ENCODE measurements around the gene TAF8. TPM values are rescaled to one million over a fixed set of nuclear protein-coding genes. Genes with fewer than 3 reads are reported as not detected.

TAF8 gene
- polyA plus RNA-seq, 4 donors, result 20.1 to 23.4 (median 21.1) TPM

DNA sequence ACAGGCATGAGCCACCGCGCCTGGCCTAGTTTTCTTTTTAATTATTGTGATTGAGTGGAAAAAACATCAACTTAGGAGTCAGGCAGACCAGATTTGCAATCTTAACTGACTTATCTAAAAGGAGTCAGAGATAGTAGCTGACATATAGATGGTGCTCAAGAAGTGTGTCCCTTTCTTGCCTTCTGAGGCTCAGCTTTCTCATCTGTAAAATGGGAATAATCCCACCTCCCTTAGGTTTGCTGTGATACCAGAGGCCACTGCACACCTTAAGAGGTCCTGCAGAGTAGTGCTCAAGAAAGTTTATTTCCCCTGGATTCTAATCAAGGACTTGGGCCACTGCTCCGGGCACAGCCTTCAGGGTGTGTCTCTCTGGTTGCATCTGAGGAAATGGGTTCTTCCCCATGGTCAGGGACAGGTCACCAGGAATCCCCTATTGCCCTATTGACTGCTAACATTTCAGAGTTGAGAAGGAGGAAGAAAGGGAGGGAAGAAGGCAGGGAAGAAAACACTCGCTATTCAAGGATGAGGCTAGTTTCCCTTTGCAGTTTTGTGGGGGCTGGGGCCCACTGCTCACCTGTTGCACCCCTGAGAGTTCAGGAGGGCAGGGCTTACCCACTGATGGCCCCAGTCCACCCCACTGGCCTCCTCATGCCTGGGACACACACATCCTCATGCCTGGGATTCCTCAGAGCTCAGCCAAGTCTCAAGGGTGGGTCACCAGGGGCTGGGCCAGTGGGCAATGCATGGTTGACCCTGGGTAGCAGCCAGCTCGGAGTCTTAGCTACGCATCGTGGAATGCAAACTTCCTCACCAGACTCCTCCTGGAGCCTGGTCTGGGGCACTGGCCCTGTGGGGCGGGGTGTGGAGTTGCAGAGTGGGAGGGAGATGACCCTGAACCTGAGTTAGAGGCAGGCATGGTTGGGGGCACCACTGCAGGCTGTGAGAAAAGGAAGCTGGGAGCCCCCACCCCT is 70.9 kb downstream of the TAF8 start:
- no peak for DNase-seq (ENCODE audit: low read depth in 4 of 4, low spot score in 3 of 4)

DNA sequence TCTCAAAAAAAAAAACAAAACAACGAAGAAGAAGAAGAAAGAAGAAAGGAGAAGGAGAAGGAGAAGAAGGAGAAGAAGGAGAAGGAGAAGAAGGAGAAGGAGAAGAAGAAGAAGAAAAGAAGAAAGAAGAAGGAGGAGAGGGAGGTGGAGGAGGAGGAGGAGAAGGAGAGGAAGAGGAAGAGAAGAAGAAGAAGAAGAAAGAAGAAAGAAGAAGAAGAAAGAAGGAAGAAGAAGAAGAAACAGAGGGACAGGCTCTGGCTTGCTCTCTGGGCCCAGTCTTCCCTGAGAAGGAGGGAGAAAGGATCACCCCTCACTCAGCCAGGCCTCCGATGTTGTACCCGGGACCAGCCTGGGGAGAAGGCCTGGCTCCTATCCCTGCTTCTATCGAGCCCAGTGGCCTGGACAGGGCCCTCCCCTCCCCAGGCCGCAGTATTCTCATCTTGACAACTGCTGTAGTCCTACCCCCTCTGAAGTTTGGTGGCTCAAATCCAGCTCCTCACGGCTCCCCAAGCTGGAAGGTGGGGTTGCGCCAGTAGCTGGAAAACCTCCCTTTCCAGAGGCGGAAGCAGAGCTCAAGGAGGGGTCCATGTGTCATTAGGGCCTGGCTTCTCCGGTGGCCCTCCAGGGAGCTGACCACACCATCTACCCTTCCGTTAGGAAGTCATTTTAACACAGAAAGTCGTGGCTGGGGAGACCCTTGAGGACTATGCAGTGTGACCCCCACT is 73.2 kb downstream of the TAF8 start:
- DNase-seq (ENCODE audit: low read depth in 4 of 4, low spot score in 3 of 4), result no peak

GRCh38 chr6:42124223-42124836 is 74.0 kb downstream of the TAF8 start:
- DNase-seq (ENCODE audit: low read depth in 4 of 4, low spot score in 3 of 4), result no peak

GRCh38 chr6:42125231-42125630 is 74.9 kb downstream of the TAF8 start:
- no peak for DNase-seq (ENCODE audit: low read depth in 4 of 4, low spot score in 3 of 4)

DNA sequence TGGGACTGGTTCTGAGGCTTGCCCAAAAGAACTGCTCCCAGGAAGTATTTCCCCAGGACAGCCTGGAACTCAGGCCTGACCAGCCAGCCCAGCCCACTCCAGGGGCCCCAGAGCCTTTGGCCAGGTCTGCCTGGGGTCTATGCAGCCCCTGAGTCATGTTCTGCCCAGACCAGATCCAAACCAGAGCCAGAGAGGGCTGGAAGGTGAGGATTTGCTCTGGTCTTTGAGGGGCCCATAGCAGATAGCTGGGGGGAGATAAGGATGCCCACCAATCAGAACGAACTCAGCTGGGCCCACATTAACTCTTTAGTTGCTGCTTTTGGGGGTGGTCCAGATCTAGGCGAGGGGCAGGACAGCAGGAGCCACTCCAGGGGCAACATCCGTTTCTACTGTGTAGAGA is 75.3 kb downstream of the TAF8 start:
- no peak for DNase-seq (ENCODE audit: low read depth in 4 of 4, low spot score in 3 of 4)

- DNase-seq (ENCODE audit: low read depth in 4 of 4, low spot score in 3 of 4), result no peak
Measured at GRCh38 chr6:42128460-42129359, 78.4 kb downstream of the TAF8 start.

DNA sequence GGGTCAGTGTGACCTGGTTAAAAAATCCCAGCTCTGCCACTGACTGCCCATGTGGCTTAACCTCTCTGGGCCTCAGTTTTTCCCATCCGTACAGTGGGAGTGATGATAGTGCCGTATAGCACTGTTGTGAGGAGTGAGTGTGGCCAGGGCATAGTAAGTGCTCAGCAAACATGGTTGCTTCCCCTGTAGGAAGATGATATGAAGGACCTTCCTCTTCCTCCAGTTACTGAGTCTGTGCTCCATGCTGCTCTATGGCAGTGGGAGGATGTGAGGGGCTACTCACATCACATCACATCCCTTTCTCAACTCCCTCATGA is 79.0 kb downstream of the TAF8 start:
- DNase-seq (ENCODE audit: low read depth in 4 of 4, low spot score in 3 of 4), result no peak

- DNase-seq (ENCODE audit: low read depth in 4 of 4, low spot score in 3 of 4), result no peak
Measured at GRCh38 chr6:42131531-42131930, 81.2 kb downstream of the TAF8 start.

DNA sequence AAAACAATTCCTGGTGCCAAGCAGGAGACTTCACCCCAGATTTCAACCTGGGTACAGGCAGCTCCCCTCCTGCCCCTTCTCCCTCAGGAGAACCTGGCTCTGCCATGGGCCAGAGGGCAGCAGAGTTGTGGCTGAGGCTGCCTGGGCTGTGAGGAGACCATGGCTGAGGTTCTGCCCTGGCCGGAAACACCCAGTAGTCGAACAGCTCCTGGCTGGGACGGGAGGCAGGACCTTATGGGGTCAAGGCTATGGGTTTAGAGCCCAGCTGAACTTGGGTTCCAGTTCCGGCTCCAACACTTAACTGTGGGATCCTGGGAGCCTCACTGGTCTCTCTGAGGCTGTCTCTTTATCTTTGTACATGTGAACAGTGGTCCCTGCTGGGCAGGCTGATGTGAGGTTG is 83.6 kb downstream of the TAF8 start:
- no peak for DNase-seq (ENCODE audit: low read depth in 4 of 4, low spot score in 3 of 4)

DNA sequence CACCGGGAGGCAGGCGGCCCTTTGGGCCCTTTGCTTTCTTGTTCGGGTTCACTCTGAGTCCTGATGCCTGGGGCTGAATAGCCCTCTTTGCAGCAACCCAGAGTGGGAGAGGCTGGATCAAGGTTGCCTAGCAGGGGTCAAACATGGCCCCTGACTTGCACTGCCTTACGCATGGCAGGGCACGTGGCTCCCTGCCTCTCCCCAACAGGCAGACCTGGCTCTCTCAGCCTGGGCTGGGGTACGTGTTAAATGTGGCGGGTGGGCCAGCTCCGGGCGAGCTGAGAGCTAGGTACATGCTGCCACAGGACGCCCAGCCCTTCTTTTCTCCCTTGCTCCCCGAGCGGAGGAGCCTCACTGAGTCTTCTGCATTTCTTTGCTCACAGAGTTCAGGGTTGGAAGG is 84.8 kb downstream of the TAF8 start:
- no peak for DNase-seq (ENCODE audit: low read depth in 4 of 4, low spot score in 3 of 4)

- no peak for DNase-seq (ENCODE audit: low read depth in 4 of 4, low spot score in 3 of 4)
Measured at GRCh38 chr6:42135722-42136121, 85.4 kb downstream of the TAF8 start.

- DNase-seq (ENCODE audit: low read depth in 4 of 4, low spot score in 3 of 4), result no peak
Measured at GRCh38 chr6:42136508-42137193, 86.3 kb downstream of the TAF8 start.

Other genes with a start within 250 kb of the TAF8 start
- gene USP49, start 155.1 kb upstream of the TAF8 start, polyA plus RNA-seq (ENCODE audit: insufficient read length in 4 of 4), result 10 to 100 TPM in 3 of 4 donors, 1 to 10 TPM in 1; 9.5 to 12.4 (median 11.6) TPM
- gene MED20, start 129.4 kb upstream of the TAF8 start, polyA plus RNA-seq (ENCODE audit: insufficient read length in 4 of 4), result 10 to 100 TPM; 40.5 to 43.2 (median 41.6) TPM
- 10 to 100 TPM; 26.3 to 32.1 (median 30.7) TPM for gene BYSL, start 129.0 kb upstream of the TAF8 start, polyA plus RNA-seq (ENCODE audit: insufficient read length in 4 of 4)
- 10 to 100 TPM; 28.1 to 32.8 (median 29.8) TPM for gene CCND3, start 108.7 kb upstream of the TAF8 start, polyA plus RNA-seq (ENCODE audit: insufficient read length in 4 of 4)
- 1 to 10 TPM; 4.1 to 6.3 (median 4.4) TPM for gene C6orf132, start 92.1 kb downstream of the TAF8 start, polyA plus RNA-seq (ENCODE audit: insufficient read length in 4 of 4)
- under 1 TPM in 2 of 4 donors, not detected in 2; 0.19 to 0.29 TPM for gene GUCA1A, start 122.8 kb downstream of the TAF8 start, polyA plus RNA-seq (ENCODE audit: insufficient read length in 4 of 4)
- gene GUCA1B, start 144.4 kb downstream of the TAF8 start, polyA plus RNA-seq (ENCODE audit: insufficient read length in 4 of 4), result under 1 TPM; 0.51 to 0.91 (median 0.81) TPM
- gene MRPS10, start 167.3 kb downstream of the TAF8 start, polyA plus RNA-seq (ENCODE audit: insufficient read length in 4 of 4), result 10 to 100 TPM; 30.3 to 35.9 (median 32.2) TPM

Data from right renal pelvis (tissue), 4 donors.